CMK (cell line): Measurements from ENCODE around the gene JSRP1.

Experiments
- DNase-seq: peaks from one replicate; pipeline ENCODE4 v3.0.0-alpha.2; 2010; ENCODE audit warnings: low read depth

Gene JSRP1

DNA sequence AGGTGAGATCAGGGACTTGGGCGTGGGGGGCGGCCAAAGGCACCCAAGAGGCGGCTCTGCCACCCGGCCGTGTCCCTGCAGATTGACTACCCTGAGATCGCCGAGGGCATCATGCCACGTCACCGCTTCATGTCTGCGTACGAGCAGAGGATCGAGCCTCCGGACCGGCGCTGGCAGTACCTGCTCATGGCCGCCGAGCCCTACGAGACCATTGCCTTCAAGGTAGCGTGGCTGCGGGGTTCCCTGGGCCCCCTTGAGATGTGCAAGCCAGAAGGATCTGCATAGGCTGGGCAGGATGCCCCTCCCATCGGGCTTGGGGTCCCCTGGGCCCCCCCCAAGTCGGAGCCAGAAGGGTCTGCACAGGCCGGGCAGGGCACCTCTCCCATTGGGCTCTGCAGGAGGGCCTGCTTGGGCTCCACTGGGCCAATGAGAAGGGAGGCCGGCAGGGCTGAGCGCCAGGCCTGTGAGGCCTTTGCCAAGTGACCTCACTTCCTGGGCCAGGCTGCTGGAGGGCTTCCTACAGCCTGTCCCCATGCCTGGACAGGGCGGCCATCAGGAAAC is 9.3 kb downstream of the JSRP1 start:
- no peak for DNase-seq

DNA sequence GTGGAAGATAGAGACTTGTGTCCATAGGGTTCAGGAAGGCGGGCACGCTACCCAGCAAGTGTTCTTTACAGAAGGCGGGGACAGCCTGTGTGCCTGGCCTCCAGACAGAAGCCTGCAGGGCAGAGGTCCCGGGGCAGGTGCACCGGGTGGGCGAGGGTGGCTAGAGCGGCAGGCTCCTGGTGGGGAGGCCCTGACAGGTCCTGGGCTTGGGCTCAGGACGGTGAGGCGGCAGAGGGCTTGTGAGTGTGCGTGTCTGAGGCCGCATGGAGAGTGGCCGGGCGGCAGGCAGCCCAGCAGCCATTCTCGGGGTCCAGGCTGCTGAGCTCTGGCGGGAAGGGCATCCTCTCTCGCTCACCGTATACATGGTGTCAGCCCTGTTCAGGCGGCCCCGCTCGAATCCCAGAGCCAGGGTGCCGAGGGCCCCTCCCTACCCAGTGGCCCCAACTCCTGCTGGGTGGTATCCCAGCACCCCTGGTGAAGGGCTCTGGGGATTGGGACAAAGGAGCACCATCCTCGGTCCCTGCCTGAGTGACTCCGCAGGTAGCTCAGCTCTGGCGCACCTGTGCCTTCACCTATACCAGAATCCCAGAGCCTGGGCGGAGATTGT is 10.1 kb downstream of the JSRP1 start:
- DNase-seq, result no peak

DNA sequence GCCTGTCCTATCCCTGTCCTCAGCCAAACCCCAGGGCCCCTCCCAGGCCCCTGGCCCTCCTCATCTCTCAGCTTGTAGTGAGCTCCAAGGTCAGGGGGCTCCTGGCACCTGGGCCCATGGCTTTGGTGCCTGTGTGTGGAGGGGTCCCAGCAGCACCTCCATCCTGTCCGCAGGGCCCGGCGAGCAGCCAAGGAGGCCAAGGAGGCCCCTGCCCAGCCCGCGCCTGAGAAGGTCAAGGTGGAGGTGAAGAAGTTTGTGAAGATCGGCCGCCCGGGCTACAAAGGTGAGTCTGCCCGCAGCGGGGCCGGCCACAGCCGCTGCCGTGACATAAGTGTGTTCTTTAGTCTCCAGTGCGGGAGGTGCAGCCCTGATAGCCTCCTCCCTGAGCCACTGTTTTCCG is 10.9 kb downstream of the JSRP1 start:
- no peak for DNase-seq

DNA sequence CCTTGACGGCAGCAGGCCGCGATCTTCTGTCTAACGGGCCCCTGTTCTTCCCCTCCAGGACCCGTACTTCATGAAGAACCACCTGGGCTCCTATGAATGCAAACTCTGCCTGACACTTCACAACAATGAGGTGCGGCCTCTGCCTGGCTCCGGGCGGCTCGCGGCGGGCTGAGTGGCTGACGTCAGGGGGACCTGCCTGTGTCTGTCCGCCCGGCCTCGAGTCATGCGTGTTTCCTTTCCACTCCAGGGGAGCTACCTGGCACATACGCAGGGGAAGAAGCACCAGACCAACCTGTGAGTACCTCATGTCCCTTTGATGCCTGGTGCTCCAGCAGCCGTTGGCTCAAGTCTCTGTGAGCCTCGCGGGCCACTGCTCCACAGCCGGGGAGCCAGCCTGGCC is 11.7 kb downstream of the JSRP1 start:
- no peak for DNase-seq

DNA sequence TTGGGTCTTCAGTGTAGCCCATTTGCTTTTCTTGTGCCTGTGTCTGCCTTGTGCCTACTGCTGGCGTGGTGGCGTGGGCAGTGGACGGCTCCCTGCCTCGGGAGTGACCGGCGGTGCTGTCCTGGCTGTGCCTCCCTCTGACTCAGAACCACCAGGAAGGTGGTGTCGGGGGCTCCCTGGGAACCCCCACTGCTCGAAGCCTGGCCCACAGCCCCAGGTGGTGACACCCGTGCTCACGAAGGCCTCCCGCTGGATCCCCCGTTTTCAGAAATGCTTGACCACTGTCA is 12.1 kb downstream of the JSRP1 start:
- no peak for DNase-seq

DNA sequence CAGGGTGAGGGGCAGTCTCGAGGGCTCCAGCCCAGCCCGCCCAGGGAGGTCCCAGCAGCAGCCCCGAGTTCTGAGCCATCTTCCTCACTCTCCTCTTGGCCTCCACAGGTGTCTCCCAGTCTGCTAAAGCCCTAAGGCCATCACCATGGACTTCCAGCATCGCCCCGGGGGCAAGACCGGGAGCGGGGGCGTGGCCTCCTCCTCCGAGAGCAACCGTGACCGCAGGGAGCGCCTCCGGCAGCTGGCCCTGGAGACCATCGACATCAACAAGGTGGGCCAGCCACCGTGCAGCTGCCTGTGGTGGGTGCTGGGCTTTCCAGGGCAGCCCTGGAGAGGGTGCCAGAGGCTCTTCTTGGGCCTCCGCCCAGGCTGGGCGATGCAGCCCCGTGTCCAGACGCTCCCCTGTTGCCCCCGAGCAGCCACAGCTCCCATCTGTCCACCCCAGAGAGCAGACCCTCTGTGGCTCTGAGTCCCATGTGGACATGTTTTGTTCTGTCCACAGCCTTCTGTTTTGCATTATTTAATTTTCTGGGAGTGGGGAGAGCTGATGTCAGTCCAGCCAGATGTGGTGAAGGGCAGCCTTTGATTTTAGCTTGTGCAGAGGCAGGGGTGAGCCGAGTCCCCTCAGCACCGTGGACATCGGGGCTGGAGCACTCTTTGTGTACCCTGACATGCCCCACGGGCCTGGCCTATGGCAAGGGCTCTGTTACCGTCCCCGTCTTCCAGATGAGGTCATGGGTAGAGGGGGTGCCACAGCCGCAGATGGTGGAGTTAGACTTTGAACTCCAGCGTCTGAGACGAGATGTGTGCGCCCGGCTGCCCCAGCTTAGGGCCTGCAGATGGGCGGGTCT is 12.7 kb downstream of the JSRP1 start:
- DNase-seq, result no peak

DNA sequence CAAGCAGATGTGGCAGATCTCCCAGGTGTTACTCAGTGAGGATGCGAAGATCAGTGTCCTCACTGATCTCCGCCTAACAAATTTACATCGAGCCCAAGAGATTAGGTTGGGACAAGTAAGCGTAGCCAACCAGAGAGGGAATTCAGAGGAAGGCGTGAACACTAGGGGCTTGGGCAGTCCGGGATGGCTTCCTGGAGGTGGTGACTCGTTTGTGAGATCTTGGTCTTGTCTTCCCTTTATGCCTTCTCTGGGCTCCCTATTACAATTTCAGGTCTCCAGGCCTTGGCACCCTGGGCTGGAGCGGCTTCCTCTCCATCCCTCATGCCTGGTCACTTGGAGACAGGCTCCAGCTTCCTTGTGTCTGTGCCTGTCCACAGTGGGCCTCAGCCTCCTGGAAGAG is 13.4 kb downstream of the JSRP1 start:
- DNase-seq, result no peak

DNA sequence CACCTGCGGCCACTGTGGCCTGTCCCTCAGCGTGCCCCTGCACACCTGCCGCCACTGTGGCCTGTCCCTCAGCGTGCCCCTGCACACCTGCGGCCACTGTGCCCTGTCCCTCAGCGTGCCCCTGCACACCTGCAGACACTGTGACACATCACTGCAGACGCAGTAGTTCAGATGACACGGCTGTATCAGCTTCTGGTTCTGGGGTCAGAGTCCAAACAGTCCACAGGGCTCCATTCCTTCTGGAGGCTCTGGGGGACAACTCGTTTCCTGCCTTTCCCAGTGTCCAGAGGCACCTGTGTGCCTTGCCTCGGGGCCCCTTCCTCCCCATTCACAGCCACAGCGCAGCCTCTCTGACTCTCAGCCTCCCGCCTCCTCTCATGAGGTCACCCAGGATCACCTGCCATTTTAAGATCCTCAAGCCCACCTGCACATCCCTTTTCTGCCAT is 14.1 kb downstream of the JSRP1 start:
- no peak for DNase-seq

DNA sequence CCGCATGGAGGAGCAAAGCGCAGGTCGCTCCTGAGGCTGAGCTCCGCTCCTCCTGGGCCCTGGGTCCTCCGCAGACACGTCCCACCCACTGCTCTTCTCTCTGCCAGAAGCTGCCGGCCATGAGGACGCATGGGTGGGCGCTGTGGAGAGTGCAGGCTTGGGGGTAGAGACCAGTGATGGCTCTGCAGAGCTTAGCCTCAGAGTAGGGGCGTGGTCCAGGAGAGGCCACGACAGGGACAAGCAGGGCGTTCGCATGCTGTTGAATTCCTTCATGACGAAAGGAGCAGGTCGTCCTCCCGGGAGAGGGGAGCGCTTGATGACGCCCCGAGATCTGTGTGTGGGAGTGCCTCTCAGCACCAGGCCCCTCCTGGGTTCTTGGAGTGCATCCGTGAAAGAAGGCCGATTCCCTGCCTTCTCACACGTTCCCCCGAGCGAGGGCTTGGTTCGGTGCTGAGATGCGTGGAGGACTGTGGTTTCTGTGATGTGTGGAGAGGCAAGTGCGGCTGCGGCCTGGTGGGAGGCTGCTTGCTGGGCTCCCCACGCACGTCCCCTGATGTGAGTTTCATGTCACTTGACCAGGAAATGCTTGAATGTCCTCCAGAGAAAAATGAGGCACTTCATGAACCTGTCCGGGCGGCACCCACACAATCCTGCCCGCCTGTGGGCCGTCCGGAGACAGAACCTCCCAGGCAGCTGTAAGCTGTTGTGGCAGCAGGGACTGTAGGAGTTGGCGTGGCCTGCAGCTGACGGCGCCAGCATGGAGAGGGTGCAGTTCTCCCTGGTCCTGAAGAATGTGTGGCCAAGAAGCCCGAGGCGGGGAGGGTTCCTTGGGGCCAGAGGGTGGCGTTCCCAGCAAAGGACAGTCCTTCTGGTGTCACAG is 15.1 kb downstream of the JSRP1 start:
- DNase-seq, result no peak

DNA sequence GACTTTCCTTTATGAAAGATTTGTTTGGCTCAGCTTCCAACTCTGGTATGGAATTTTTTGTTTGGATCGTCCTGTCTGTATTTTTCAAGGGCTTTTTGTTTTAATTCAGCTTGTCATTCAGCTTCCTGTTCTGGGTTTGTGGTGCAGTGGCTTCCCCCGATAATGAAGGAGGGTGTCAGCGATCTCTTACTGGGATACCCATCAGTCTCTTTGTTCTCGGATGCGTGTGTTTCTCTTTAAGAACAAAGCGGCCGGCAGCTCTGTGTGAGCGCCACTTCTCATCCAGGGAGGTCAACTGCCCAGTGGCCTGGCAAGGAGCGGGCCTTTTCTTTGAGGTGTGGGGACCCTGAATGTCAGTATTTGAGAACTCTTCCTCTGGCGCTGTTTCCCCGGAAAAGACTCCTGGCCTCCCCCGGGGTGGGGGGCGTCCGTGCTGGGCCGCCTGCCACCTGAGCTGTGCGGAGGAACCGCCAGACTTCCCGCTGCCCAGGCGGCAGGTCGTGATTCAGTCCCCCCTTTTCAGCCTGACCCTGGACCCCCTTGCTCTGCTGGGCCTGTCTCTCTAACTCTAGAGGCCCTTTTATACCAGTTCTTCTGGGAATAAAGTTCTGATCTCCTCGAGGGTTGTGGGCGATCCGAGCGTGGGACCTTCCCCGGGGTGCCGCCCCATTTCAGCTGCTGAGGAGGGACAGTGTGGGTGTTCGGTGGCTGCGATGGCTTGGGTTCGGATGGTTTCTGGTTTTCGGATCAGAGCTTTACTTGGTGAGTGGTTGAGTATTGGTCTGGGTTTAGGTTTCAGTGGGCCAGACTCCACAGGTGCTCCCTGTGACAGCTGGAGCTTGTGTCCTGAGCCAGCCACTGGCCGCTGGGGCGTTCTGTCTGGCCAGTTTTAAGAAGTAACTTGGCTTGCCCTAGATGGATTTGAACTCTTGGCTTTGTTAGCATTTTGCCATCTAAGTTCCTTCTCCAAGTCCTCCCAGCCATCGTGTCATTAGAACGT is 16.1 kb downstream of the JSRP1 start:
- peak; percentile 83 for DNase-seq

DNA sequence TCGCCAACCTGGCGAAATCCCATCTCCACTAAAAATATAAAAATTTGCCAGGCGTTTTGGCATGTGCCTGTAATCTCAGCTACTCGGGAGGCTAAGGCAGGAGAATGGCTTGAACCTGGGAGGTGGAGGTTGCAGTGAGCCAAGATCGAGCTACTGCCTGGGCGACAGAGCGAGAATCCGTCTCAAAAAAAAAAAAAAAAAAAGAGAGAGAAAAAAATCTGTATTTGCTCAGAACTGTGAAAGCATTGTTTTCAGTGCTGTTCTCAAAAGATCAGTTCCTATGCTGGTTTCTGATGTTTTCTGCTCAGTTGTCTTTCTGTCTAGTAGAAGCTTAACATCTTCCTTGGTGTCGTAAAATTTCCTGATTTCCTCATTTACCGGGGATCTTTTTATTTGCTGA is 17.0 kb downstream of the JSRP1 start:
- no peak for DNase-seq

DNA sequence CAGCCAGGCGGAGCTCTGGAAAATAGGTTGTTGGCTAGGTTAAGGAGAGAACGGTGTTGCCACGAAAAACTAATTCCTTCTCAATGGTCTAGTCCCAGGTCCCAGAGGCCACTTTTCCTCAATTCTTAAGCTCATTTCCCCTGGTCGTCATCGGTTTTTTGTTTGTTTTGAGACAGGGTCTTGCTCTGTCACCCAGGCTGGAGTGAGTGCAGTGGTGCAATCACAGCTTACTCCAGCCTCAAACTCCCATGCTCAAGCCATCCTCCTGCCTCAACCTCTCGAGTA is 18.4 kb downstream of the JSRP1 start:
- DNase-seq, result no peak

DNA sequence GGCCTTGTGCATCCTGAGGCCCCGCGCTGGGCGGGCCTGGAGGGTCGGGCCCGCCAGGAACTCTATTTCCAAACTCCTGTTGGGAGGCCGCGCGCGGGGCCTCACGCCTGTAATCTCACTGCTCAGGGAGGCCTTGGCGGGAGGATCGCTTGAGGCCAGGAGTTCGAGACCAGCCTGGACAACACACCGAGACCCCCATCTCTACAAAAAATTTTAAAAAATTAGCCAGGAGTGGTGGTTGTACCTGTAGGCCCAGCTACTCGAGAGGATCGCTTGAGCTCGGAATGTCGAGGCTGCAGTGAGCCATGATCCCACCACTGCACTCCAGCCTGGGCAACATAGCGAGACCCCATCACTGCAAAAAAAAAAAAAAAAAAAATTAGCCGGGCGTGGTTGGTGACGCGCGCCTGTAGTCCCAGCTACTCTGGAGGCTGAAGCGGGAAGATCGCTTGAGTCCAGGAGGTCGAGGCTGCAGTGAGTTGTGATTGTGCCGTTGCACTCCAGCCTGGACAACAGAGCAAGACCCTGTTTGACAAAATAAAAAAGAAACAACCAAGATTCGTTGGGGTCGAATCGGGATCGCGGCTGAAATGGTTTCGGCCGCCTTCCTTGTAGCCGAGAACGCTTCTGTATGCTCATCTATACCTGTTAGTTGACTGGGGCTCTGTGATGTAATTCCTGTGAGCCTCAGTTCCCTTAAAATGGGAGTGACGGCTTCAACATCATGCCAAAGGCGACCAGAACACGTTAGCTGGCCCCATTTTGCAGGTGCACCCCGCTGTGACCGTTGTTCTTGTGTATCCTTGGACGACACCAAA is 19.0 kb downstream of the JSRP1 start:
- DNase-seq, result no peak

DNA sequence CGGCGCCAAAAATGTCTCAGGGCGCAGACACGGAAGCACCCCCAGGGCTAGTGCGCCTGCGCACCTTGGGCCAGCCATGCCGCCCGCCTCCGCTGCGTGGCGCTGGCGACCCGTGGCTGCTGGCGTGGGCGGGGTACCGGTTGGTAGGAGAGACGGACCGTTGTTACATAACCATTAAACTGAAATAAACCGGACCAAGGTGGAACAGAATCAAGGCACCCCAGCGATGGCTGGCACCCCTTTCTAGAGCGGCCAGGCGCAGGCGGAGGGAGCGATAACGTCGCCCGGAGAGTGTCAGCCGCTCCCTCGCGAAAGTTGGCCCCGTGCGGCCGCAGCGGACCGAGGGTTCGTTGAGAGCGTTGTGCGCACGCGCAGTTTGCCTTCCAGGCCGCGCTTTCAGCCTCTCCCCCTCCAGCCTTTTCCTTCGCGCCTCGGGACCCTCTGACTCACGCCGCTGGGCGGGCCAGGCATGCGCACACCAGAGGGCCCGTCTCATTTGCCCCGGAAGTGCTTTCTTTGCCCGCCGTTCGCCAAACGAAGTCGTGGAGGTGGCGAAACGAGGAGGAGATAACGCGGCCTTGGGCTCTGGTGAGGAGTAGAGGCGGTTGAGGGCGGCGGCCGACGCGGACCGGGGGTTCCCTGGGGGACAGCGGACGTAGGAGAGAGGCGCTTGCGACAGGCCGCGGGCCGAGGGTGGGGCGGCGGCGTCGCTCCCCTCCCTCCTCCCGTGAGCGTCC is 19.7 kb downstream of the JSRP1 start, which contains the start of the genes PLEKHJ1 and SF3A2:
Gene PLEKHJ1 (minus strand): TSS at position 16 of the 737 bp plus-strand sequence. CDS start 81 bp downstream, outside the sequence.
Gene SF3A2 (plus strand): TSS at position 511 of the 737 bp plus-strand sequence. CDS start 6,595 bp downstream, outside the sequence.
- peak; percentile 94 for DNase-seq

DNA sequence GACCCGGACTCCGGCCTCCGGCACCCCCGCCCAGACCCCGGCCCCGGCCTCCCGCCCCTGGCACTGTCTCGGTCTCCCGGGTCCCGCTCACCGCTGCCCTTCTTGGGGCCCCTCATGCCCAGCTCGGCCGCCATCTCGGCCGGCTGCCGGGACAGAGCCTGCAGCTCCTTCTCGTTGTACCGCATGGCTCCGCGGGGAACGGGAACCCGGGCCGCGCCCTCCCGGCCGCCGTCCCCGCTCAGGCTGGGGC is 20.2 kb downstream of the JSRP1 start:
- DNase-seq, result no peak

DNA sequence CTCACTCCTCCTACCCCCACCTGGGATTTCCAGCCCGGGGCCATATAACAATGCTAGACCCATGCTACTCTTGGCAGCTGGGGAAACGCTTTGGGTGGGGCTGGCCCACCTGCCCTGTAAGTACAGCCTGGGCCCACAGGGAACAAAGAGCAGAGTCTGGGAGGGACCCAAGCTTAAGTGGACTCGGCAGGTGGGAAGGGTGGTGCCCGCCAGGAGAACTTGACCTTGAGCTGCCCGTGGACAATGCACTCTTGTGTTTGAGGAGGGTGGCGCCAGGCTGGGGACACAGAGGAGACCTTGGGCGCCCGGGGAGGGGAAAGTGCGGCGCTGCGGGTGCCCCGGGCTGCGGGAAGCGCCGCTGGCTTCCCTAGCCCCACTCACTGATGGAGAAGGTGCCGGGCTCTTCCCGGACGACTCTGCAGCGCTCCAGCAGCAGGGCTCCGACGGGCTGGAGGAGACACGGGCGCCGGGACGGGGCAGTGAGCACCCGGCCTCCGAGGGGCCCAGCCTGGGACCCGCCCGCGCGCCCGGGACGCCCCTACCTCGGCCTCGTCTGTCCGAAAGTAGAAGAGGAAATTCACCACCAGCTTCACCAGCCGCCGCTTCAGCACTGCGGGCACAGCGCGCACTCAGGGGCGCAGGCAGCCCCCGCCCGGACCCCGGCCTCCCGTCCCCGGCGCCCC is 20.7 kb downstream of the JSRP1 start:
- DNase-seq, result no peak

DNA sequence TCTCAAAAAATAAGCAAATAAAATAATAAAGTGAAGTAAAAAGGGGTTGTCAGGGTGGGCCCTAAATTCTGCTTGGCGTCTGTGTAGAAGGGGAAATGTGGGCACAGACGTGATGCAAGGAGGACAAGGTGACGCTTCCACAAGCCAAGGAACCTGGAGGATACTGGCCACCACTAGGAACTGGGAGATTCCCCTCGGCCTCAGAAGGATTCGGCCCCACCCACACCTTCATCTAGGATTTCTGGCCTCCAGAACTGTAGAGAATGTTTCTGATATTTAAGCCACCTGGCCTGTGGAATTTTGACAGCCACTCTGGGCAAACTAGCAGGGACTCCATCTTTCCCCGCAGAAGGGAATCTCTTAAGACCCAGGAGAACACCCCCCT is 21.2 kb downstream of the JSRP1 start:
- no peak for DNase-seq

DNA sequence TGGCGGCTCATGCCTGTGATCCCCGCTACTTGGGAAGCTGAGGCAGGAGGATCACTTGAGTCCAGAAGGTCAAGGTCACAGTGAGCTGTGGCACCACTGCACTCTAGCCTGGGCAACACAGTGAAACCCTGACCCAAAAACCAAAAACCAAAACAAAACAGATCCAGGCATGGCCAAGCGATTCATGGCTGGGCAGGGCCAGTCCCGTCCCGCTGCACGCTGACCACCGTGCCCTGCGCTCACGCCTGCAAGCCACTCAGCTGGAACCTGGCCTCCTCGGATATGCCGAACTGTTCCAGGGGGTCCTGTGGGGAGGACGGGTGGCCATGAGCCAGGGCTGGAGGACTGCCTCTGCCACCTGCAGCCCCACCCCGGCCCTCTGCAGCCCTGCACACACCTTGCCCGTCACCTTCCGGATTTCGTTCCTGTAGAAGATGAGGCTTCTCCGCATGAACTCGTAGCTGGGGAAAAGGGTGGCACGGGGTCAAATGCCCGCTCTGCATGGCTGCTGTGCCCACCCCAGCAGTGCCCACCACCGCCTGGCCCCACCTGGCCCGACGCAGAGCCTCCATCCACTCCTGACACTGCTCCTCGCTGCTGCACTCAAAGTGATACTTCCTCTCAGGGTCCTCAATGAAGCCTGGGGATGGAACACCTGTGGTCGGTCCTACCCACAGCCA is 22.5 kb downstream of the JSRP1 start:
- DNase-seq, result no peak
